C4-2B (cell line): ENCODE results near the gene ANKRD55.

Experiments
- ZFX ChIP-seq: fragments of 450-650 bp; IDR thresholded peaks from 2 replicates; pipeline ENCODE4 v1.6.1; 2017
- TF ChIP-seq, protein P1 (sequence below): fragments of 450-650 bp; conservative IDR thresholded peaks from 2 replicates; pipeline ENCODE4 v1.5.1; 2017; ENCODE audit warnings: mild to moderate bottlenecking

DNA sequence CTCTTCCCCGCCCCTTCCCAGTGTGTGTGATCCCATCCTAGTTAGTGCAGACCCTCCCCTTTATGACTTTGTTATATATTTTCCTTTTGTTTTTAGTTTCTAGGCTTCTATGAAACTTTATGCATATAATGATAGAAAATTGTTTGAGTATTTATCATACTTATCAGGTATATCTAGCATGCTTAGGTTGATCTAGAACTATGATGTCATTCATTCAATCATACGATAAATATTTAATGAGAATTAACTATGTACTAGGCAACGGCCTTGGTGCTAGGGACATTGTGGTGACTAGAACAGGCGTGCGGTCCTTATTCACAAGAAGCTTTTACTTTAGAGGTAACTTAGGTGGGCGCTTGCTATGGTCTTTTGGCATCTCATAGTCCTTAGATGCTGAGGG, 13.6 kb upstream of the ANKRD55 start:
- TF ChIP-seq, protein P1, sequence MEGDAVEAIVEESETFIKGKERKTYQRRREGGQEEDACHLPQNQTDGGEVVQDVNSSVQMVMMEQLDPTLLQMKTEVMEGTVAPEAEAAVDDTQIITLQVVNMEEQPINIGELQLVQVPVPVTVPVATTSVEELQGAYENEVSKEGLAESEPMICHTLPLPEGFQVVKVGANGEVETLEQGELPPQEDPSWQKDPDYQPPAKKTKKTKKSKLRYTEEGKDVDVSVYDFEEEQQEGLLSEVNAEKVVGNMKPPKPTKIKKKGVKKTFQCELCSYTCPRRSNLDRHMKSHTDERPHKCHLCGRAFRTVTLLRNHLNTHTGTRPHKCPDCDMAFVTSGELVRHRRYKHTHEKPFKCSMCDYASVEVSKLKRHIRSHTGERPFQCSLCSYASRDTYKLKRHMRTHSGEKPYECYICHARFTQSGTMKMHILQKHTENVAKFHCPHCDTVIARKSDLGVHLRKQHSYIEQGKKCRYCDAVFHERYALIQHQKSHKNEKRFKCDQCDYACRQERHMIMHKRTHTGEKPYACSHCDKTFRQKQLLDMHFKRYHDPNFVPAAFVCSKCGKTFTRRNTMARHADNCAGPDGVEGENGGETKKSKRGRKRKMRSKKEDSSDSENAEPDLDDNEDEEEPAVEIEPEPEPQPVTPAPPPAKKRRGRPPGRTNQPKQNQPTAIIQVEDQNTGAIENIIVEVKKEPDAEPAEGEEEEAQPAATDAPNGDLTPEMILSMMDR, result no peak
- TF ChIP-seq ZFX, result no peak
